Measurements from ENCODE around the gene WIZ.

Gene WIZ

DNA sequence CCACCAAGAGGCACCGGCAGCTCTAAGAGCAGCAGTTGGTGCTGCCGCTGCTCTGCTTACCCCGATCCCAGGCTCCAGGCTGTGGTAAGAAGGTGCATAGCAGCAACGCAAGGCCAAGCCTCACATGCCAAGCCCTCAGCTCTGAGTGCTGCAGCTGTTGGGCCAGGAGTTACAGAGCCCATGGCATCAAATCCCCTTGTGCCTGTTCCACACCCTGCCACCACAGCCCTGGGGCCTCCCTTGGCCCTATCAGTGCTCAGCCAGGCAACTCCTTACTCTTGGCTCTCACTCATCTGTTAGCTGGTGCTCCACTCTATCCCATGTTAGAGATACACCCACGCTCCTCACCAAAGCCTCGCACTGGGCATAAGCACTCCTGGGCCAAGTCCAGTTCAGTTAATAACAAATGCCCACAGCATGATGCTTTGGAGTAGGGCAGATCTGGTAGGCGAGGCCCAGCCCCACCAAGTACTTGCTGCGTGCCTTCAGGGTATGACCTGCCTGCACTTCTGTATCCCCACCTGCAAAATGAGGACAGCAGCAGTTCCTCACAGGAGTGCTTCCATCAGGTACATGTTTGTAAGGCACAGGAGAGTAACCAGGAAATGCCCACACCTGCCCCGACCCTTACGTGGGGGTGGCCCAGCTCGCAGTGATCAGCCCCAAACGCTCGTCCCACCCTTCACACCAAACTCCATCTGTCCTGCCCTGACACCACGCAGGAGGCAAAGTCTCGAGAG is 47.2 kb downstream of the WIZ start:
- TF ChIP-seq CREB1 (IDR thresholded peaks at IDR 0.05; ENCODE audit: low read depth) (no peak), FOXM1 (IDR thresholded peaks at IDR 0.05; ENCODE audit: borderline replicate concordance, low read depth) (no peak), NFIC (IDR thresholded peaks at IDR 0.05) (no peak), TEAD4 (IDR thresholded peaks at IDR 0.05) (no peak), YY1 (IDR thresholded peaks at IDR 0.05; ENCODE audit: low read depth) (no peak), EGR1 (IDR thresholded peaks at IDR 0.05) (no peak), ZBTB7A (IDR thresholded peaks at IDR 0.05; ENCODE audit: low read depth) (no peak), EP300 (IDR thresholded peaks at IDR 0.05; ENCODE audit: borderline replicate concordance) (no peak), TCF12 (IDR thresholded peaks at IDR 0.05; ENCODE audit: low read depth) (no peak), RAD21 (IDR thresholded peaks at IDR 0.05; ENCODE audit: low read depth) (no peak), USF1 (IDR thresholded peaks at IDR 0.05) (no peak), TAF1 (IDR thresholded peaks at IDR 0.05; ENCODE audit: low read depth) (no peak), CEBPB (IDR thresholded peaks at IDR 0.05) (no peak)
- TF ChIP-seq, protein P1, sequence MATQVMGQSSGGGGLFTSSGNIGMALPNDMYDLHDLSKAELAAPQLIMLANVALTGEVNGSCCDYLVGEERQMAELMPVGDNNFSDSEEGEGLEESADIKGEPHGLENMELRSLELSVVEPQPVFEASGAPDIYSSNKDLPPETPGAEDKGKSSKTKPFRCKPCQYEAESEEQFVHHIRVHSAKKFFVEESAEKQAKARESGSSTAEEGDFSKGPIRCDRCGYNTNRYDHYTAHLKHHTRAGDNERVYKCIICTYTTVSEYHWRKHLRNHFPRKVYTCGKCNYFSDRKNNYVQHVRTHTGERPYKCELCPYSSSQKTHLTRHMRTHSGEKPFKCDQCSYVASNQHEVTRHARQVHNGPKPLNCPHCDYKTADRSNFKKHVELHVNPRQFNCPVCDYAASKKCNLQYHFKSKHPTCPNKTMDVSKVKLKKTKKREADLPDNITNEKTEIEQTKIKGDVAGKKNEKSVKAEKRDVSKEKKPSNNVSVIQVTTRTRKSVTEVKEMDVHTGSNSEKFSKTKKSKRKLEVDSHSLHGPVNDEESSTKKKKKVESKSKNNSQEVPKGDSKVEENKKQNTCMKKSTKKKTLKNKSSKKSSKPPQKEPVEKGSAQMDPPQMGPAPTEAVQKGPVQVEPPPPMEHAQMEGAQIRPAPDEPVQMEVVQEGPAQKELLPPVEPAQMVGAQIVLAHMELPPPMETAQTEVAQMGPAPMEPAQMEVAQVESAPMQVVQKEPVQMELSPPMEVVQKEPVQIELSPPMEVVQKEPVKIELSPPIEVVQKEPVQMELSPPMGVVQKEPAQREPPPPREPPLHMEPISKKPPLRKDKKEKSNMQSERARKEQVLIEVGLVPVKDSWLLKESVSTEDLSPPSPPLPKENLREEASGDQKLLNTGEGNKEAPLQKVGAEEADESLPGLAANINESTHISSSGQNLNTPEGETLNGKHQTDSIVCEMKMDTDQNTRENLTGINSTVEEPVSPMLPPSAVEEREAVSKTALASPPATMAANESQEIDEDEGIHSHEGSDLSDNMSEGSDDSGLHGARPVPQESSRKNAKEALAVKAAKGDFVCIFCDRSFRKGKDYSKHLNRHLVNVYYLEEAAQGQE (IDR thresholded peaks at IDR 0.05; ENCODE audit: low read depth), result no peak
- TF ChIP-seq, protein P2, sequence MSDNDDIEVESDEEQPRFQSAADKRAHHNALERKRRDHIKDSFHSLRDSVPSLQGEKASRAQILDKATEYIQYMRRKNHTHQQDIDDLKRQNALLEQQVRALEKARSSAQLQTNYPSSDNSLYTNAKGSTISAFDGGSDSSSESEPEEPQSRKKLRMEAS (IDR thresholded peaks at IDR 0.05), result no peak

DNA sequence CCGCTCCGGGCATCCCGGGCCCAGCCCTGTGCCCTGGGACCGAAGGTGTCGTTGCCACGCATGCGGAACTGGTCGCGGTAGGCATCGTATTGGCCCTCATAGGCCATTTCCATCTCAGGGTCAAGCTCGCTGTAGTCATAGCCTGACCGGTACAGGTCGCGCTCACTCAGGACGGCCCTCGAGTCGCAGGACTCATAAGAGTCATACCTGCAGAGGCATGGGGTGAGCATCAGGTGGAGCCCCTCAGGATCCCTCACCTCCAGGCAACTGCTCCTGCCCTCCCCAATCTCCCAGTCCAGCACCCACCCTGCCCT is 48.4 kb downstream of the WIZ start:
- no peak for TF ChIP-seq FOXM1 (IDR thresholded peaks at IDR 0.05; ENCODE audit: borderline replicate concordance, low read depth)
- no peak for TF ChIP-seq RAD21 (IDR thresholded peaks at IDR 0.05; ENCODE audit: low read depth)
- TF ChIP-seq NFIC (IDR thresholded peaks at IDR 0.05), result no peak
- TF ChIP-seq YY1 (IDR thresholded peaks at IDR 0.05; ENCODE audit: low read depth), result no peak
- TF ChIP-seq TAF1 (IDR thresholded peaks at IDR 0.05; ENCODE audit: low read depth), result no peak
- no peak for TF ChIP-seq EGR1 (IDR thresholded peaks at IDR 0.05)
- TF ChIP-seq, protein P1 (IDR thresholded peaks at IDR 0.05; ENCODE audit: low read depth), result no peak
- no peak for TF ChIP-seq TCF12 (IDR thresholded peaks at IDR 0.05; ENCODE audit: low read depth)
- TF ChIP-seq, protein P2 (IDR thresholded peaks at IDR 0.05), result no peak
- no peak for TF ChIP-seq ZBTB7A (IDR thresholded peaks at IDR 0.05; ENCODE audit: low read depth)
- TF ChIP-seq CREB1 (IDR thresholded peaks at IDR 0.05; ENCODE audit: low read depth), result no peak

DNA sequence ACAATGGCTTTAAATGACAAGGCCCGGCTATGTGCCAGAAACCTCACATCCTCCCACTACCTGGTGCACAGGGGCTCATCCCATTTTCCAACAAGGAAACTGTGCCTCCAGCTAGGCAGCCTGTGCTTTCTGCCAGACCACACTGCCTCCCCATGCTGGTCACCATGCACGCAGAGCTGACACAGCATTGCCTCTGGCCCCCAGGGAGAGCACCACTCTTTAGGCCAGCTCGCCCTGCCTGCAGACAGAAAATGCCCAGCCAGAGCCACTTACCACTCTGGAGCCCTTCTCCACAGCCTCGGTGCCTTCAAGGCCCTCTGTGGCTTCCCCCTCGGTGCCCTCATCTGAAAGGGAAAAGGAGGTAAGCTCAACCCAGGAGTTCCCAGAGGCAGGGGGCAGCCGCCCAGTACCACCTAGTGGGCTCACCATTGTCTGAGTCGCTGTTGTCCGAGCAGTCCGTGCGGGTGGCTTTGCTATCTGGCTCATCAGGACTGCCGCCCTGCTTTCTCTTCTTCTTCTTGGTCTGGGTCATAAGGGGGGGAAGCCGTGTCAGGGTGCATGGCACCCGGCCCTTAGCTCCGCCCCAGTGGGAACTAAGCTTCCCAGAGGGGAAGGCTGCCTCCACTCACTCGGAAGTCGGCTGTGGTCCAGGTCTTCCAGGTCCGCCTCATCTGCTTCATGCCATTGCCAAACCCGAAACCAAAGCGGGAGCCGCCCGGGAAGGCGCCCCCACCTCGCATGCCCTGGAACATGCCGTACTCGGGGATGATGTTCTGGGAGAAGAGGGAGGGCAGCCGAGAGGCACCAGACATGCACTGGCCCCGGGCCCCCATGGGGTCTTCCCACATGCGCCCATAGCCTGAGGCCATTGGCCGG is 49.0 kb downstream of the WIZ start:
- TF ChIP-seq ZBTB7A (IDR thresholded peaks at IDR 0.05; ENCODE audit: low read depth), result no peak

DNA sequence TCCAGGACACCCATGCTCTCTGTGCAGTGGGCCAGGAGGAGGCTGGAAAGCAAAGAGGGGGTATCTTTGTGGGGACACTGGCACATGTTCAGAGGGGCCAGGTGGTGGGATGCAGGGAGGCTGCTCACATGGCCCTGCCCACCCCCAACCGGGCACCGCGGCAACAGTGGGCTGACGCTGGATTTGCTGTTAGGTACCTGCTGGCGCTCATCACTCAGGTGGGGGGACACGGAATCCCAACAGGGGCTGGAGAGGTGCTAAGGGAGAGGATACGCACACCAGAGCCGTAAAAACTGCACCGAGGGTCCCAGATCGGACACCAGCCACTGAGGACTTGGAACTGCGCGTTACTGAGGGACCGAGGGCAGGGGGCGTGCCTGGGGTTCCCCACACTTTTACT is 50.1 kb downstream of the WIZ start:
- no peak for TF ChIP-seq CREB1 (IDR thresholded peaks at IDR 0.05; ENCODE audit: low read depth)
- no peak for TF ChIP-seq EP300 (IDR thresholded peaks at IDR 0.05; ENCODE audit: borderline replicate concordance)

- TF ChIP-seq, protein P1 (IDR thresholded peaks at IDR 0.05; ENCODE audit: low read depth), result no peak
- TF ChIP-seq TCF12 (IDR thresholded peaks at IDR 0.05; ENCODE audit: low read depth) (no peak), CREB1 (IDR thresholded peaks at IDR 0.05; ENCODE audit: low read depth) (no peak), NFIC (IDR thresholded peaks at IDR 0.05) (no peak), EGR1 (IDR thresholded peaks at IDR 0.05) (no peak), TEAD4 (IDR thresholded peaks at IDR 0.05) (no peak), ZBTB7A (IDR thresholded peaks at IDR 0.05; ENCODE audit: low read depth) (no peak), YY1 (IDR thresholded peaks at IDR 0.05; ENCODE audit: low read depth) (no peak), EP300 (IDR thresholded peaks at IDR 0.05; ENCODE audit: borderline replicate concordance) (no peak), USF1 (IDR thresholded peaks at IDR 0.05) (no peak), RAD21 (IDR thresholded peaks at IDR 0.05; ENCODE audit: low read depth) (no peak), FOXM1 (IDR thresholded peaks at IDR 0.05; ENCODE audit: borderline replicate concordance, low read depth) (no peak), CEBPB (IDR thresholded peaks at IDR 0.05) (no peak), TAF1 (IDR thresholded peaks at IDR 0.05; ENCODE audit: low read depth) (no peak)
- TF ChIP-seq, protein P2 (IDR thresholded peaks at IDR 0.05), result no peak
These were observed 50.6 kb downstream of the WIZ start for GRCh38 chr19:15399234-15399515.
